Trophoblast cell (in vitro differentiated cells and primary cell): ENCODE data around the gene CDX1.

Experiments
- DNase-seq, 2 donors: peaks; one replicate each; pipeline ENCODE4 v3.0.0-alpha.2; 2016
- H2AFZ ChIP-seq: 2 replicates; pipeline ENCODE4 v1.6.1; 2013; ENCODE audit warnings: low read length, moderate library complexity, mild to moderate bottlenecking; ENCODE audit not compliant: insufficient read depth, poor library complexity
- H2AK5ac ChIP-seq: 2 replicates; pipeline ENCODE4 v1.6.1; 2013; ENCODE audit warnings: mild to moderate bottlenecking, low read length
- H2BK120ac ChIP-seq: 2 replicates; pipeline ENCODE4 v1.6.1; 2013; ENCODE audit warnings: low read length, mild to moderate bottlenecking, moderate library complexity; ENCODE audit not compliant: insufficient read depth, poor library complexity
- H2BK12ac ChIP-seq: 2 replicates; pipeline ENCODE4 v1.6.1; 2013; ENCODE audit warnings: mild to moderate bottlenecking, low read length, moderate library complexity
- H2BK5ac ChIP-seq: 2 replicates; pipeline ENCODE4 v1.6.1; 2013; ENCODE audit warnings: low read length, low read depth, moderate library complexity, mild to moderate bottlenecking; ENCODE audit not compliant: poor library complexity
- H3K14ac ChIP-seq: 2 replicates; pipeline ENCODE4 v1.6.1; 2013; ENCODE audit warnings: mild to moderate bottlenecking, low read length
- H3K18ac ChIP-seq: 2 replicates; pipeline ENCODE4 v1.6.1; 2013; ENCODE audit warnings: mild to moderate bottlenecking, low read length
- H3K23ac ChIP-seq: 2 replicates; pipeline ENCODE4 v1.6.1; 2013; ENCODE audit warnings: low read length
- H3K27ac ChIP-seq: 2 replicates; pipeline ENCODE4 v1.5.1; 2013; ENCODE audit warnings: low read depth, mild to moderate bottlenecking, inconsistent platforms, low read length, moderate library complexity
- H3K27me3 ChIP-seq: 2 replicates; pipeline ENCODE4 v1.6.1; 2013; ENCODE audit warnings: inconsistent platforms, mild to moderate bottlenecking, low read length, moderate library complexity; ENCODE audit not compliant: insufficient read depth
- H3K36me3 ChIP-seq, 2 experiments: 1 replicate in 1 of 2; 2 replicates in 1 of 2; pipeline ENCODE4 v1.6.1; 2013; ENCODE audit warnings: low read length in 2 of 2, mild to moderate bottlenecking in 2 of 2, moderate library complexity in 1 of 2; ENCODE audit not compliant: insufficient read depth in 2 of 2, control insufficient read depth in 1 of 2
- H3K4ac ChIP-seq: 2 replicates; pipeline ENCODE4 v1.6.1; 2013; ENCODE audit warnings: low read depth, mild to moderate bottlenecking, low read length, moderate library complexity
- H3K4me1 ChIP-seq, 2 experiments: 1 replicate in 1 of 2; 2 replicates in 1 of 2; pipeline ENCODE4 v1.6.1; 2013; ENCODE audit warnings: low read length in 2 of 2, mild to moderate bottlenecking in 2 of 2, moderate library complexity in 1 of 2; ENCODE audit not compliant: insufficient read depth in 2 of 2, control insufficient read depth in 1 of 2
- H3K4me2 ChIP-seq: 2 replicates; pipeline ENCODE4 v1.6.1; 2013; ENCODE audit warnings: inconsistent platforms, mild to moderate bottlenecking, low read length, moderate library complexity
- H3K4me3 ChIP-seq: 2 replicates; pipeline ENCODE4 v1.5.1; 2013; ENCODE audit warnings: mild to moderate bottlenecking, low read depth, low read length, inconsistent platforms
- H3K79me1 ChIP-seq: one replicate; pipeline ENCODE4 v1.6.1; 2013; ENCODE audit warnings: low read length
- H3K79me2 ChIP-seq: 2 replicates; pipeline ENCODE4 v1.6.1; 2013; ENCODE audit warnings: low read length, mild to moderate bottlenecking; ENCODE audit not compliant: control insufficient read depth, insufficient read depth, poor library complexity
- H3K9ac ChIP-seq: 2 replicates; pipeline ENCODE4 v1.6.1; 2013; ENCODE audit warnings: mild to moderate bottlenecking, low read length
- H3K9me3 ChIP-seq: 2 replicates; pipeline ENCODE4 v1.6.1; 2013; ENCODE audit warnings: low read depth, mild to moderate bottlenecking, control low read depth, inconsistent platforms, low read length; ENCODE audit not compliant: insufficient read depth
- H4K12ac ChIP-seq: 2 replicates; pipeline ENCODE4 v1.6.1; 2013; ENCODE audit warnings: low read depth, mild to moderate bottlenecking, low read length, moderate library complexity
- H4K8ac ChIP-seq: 2 replicates; pipeline ENCODE4 v1.6.1; 2013; ENCODE audit warnings: low read depth, mild to moderate bottlenecking, low read length, moderate library complexity
- H4K91ac ChIP-seq: one replicate; pipeline ENCODE4 v1.6.1; 2013; ENCODE audit warnings: low read depth, mild to moderate bottlenecking, low read length, moderate library complexity
- WGBS: extraction: QIAGEN DNeasy Blood & Tissue Kit; methylation state at CpG from one replicate; pipeline ENCODE4 v1.1.7; 2013; ENCODE audit warnings: missing lambda C conversion rate; ENCODE audit not compliant: insufficient read length, insufficient coverage; ENCODE audit errors: extremely low coverage; 5-methylcytosine and 5-hydroxymethylcytosine counted together

The CDX1 gene

GRCh38 chr5:150154618-150155128 is 11.9 kb upstream of the CDX1 start:
- Histone ChIP-seq H3K14ac (peak overlapping the region; percentile 94), H3K4me3 (peak overlapping the region; percentile 49), H3K36me3 (peaks cover 9 to 17% of the 10 kb centered on the region in 2 experiments), H3K4me2 (peak overlapping the region; percentile 66), H4K91ac (peak overlapping the region; percentile 95), H3K79me1 (peaks cover 27% of the 10 kb centered on the region), H4K8ac (peak overlapping the region; percentile 83), H3K4ac (peak overlapping the region; percentile 89), H3K79me2 (peaks cover 7% of the 10 kb centered on the region), H3K27me3 (no peaks in the 10 kb centered on the region), H3K18ac (peak overlapping the region; percentile 90), H2BK5ac (peak overlapping the region; percentile 86), H3K9ac (peak overlapping the region; percentile 70), H3K23ac (no peak overlapping the region), H3K9me3 (no peaks in the 10 kb centered on the region), H3K27ac (peak overlapping the region; percentile 85), H2AK5ac (peak overlapping the region; percentile 80), H3K4me1 (peaks cover 21 to 39% of the 10 kb centered on the region in 2 experiments), H4K12ac (peak overlapping the region; percentile 61), H2BK120ac (peak overlapping the region; percentile 95), H2BK12ac (peak overlapping the region; percentile 90), H2AFZ (peak overlapping the region; percentile 23)
- DNase-seq, result no peak
- WGBS, result no CpG with 5 or more reads among the region's 7 CpGs

GRCh38 chr5:150155258-150156026 is 11.1 kb upstream of the CDX1 start, which contains the start of gene PDGFRB:
PDGFRB (minus strand) TSS chr5:150155845; CDS start chr5:150137047, 18,798 bp downstream.
- peak within 1 kb of the TSS; percentile 83 for H4K8ac ChIP-seq
- H2BK120ac ChIP-seq, result peak within 1 kb of the TSS; percentile 95
- peak within 1 kb of the TSS; percentile 90 for H2BK12ac ChIP-seq
- H3K4me3 ChIP-seq, result peak within 1 kb of the TSS; percentile 49
- H2BK5ac ChIP-seq, result peak within 1 kb of the TSS; percentile 86
- H3K23ac ChIP-seq, result no peak within 1 kb of the TSS
- H3K27me3 ChIP-seq, result no peaks in the 10 kb centered on the region
- peak within 1 kb of the TSS; percentile 78 for H2AK5ac ChIP-seq
- peak within 1 kb of the TSS; percentile 70 for H3K9ac ChIP-seq
- H3K79me2 ChIP-seq, result peaks cover 7% of the 10 kb centered on the region
- no peak for DNase-seq
- peak within 1 kb of the TSS; percentile 90 for H3K18ac ChIP-seq
- H3K9me3 ChIP-seq, result no peaks in the 10 kb centered on the region
- WGBS, result no CpG with 5 or more reads among the region's 17 CpGs
- H3K36me3 ChIP-seq, result peaks cover 9 to 16% of the 10 kb centered on the region in 2 experiments
- H3K79me1 ChIP-seq, result peaks cover 32% of the 10 kb centered on the region
- H2AFZ ChIP-seq, result peak within 1 kb of the TSS; percentile 23
- H3K4me2 ChIP-seq, result peak within 1 kb of the TSS; percentile 66
- peak within 1 kb of the TSS; percentile 85 for H3K27ac ChIP-seq
- peak within 1 kb of the TSS; percentile 94 for H3K14ac ChIP-seq
- H4K12ac ChIP-seq, result peak within 1 kb of the TSS; percentile 61
- peak within 1 kb of the TSS; percentile 95 for H4K91ac ChIP-seq
- H3K4me1 ChIP-seq, result peaks cover 25 to 47% of the 10 kb centered on the region in 2 experiments
- peak within 1 kb of the TSS; percentile 89 for H3K4ac ChIP-seq

GRCh38 chr5:150156027-150156368 is 10.6 kb upstream of the CDX1 start:
- H4K12ac ChIP-seq, result no peak overlapping the region
- peak overlapping the region; percentile 45 for H3K27ac ChIP-seq
- H2BK5ac ChIP-seq, result peak overlapping the region; percentile 7
- peak overlapping the region; percentile 16 for H2AK5ac ChIP-seq
- no peak overlapping the region for H4K91ac ChIP-seq
- peaks cover 9 to 13% of the 10 kb centered on the region in 2 experiments for H3K36me3 ChIP-seq
- peak overlapping the region; percentile 66 for H3K4me2 ChIP-seq
- H3K4me1 ChIP-seq, result peaks cover 25 to 48% of the 10 kb centered on the region in 2 experiments
- H3K4ac ChIP-seq, result no peak overlapping the region
- no peak overlapping the region for H3K14ac ChIP-seq
- no peak overlapping the region for H4K8ac ChIP-seq
- H3K18ac ChIP-seq, result no peak overlapping the region
- peaks cover 7% of the 10 kb centered on the region for H3K79me2 ChIP-seq
- H3K79me1 ChIP-seq, result peaks cover 33% of the 10 kb centered on the region
- H3K23ac ChIP-seq, result no peak overlapping the region
- H2BK120ac ChIP-seq, result peak overlapping the region; percentile 14
- WGBS, result no CpG with 5 or more reads among the region's 9 CpGs
- H3K9ac ChIP-seq, result no peak overlapping the region
- H3K9me3 ChIP-seq, result no peaks in the 10 kb centered on the region
- no peak overlapping the region for H3K4me3 ChIP-seq
- H3K27me3 ChIP-seq, result no peaks in the 10 kb centered on the region
- DNase-seq, result no peak
- H2AFZ ChIP-seq, result no peak overlapping the region
- peak overlapping the region; percentile 48 for H2BK12ac ChIP-seq

DNA sequence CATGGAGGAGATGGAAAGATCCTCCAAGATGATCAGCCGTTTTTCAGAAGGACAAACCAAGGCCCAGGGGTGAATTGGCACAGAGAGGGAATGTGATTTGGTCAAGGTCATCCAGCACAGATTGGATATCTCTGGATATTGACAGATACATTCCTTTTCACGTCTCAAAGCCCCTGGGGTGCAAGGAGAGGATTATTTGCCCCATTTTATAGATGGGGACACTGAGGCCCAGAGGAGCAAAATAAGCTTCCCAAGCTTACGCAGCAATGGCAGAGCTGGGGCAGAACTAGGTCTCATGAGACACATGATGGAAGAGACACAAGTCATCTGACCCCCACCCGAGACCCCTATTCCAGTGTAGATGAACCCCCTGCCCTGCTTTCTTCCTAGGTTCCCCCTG is 10.0 kb upstream of the CDX1 start:
- no peak overlapping the region for H2BK5ac ChIP-seq
- H3K36me3 ChIP-seq, result peaks cover 9% of the 10 kb centered on the region in 2 experiments
- H3K79me1 ChIP-seq, result peaks cover 38% of the 10 kb centered on the region
- no peak overlapping the region for H3K4ac ChIP-seq
- no peak overlapping the region for H4K8ac ChIP-seq
- no peak overlapping the region for H3K18ac ChIP-seq
- no peak overlapping the region for H3K27ac ChIP-seq
- H2BK120ac ChIP-seq, result no peak overlapping the region
- H4K91ac ChIP-seq, result peak overlapping the region; percentile 9
- H2AK5ac ChIP-seq, result no peak overlapping the region
- H3K14ac ChIP-seq, result no peak overlapping the region
- H3K4me2 ChIP-seq, result peak overlapping the region; percentile 66
- no peak overlapping the region for H4K12ac ChIP-seq
- H3K23ac ChIP-seq, result no peak overlapping the region
- H3K79me2 ChIP-seq, result peaks cover 7% of the 10 kb centered on the region
- no peak overlapping the region for H3K4me3 ChIP-seq
- no peaks in the 10 kb centered on the region for H3K9me3 ChIP-seq
- WGBS, result no CpG with 5 or more reads among the region's 4 CpGs
- H3K9ac ChIP-seq, result no peak overlapping the region
- peaks cover 25 to 51% of the 10 kb centered on the region in 2 experiments for H3K4me1 ChIP-seq
- no peaks in the 10 kb centered on the region for H3K27me3 ChIP-seq
- DNase-seq, result no peak
- H2BK12ac ChIP-seq, result peak overlapping the region; percentile 48
- no peak overlapping the region for H2AFZ ChIP-seq
